Measurements from ENCODE around the gene USH1C. TPM values are rescaled to one million over a fixed set of nuclear protein-coding genes. Genes with fewer than 3 reads are reported as not detected.

Gene USH1C
- total RNA-seq, 1 donor from 2014 or later, result not detected

DNA sequence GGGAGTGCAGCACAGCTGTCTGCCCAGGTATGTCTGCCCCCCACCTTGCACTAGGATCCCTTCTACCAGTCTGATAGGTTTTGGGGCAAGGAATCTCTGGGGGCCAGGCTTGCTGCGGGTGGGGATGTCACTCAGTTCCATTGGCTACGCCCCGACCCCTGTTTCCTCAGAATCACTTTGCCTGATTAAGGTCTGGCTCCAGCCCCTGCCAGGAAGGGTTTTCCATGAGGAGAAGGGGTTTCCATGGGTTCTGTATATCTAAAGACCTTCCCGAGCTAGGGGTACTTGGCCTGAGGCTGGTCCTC is 16.8 kb upstream of the USH1C start:
- no peaks in the 10 kb centered on the region for H3K9me3 Mint-ChIP-seq
- no peak overlapping the region for H3K4me3 Mint-ChIP-seq
- no peaks in the 10 kb centered on the region for H3K4me1 Mint-ChIP-seq

DNA sequence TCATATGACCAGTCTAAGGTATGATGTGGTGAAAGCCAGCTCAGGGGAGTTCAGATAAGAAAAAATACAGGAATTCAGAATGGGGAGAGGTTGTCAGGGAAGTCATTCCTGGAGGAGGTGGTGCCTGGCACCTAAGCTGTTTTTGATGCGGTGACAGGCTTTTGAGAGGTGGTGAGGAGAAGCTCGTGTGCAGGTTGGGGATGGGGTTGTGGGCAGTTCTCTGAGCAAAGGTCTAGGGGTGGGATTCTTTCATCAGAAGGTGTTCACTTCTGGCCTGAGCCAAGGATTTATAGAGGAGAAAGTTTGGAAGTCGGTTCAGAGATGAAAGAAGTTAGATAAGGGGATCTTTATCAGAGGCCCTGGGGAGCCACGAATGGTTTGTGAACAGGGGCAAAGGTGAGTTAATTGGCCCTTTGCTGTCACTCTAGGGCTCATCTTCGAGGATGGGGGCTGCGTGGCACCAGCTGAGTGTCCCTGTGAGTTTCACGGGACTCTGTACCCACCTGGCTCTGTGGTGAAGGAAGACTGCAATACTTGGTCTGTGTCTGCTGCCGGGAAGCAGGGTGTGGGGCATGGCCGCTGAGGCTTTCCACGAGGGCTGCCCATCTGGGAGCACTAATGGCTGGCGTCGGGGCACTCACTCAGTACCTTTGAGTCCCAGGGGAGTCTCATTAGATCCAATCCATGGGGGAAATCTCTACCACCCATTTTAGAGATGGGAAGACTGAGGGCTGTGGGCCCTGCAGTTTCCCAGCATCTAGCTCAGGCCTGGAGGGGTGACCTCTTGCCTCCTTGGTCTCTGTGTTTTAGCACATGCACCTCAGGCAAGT is 16.3 kb upstream of the USH1C start:
- no peak overlapping the region for H3K4me3 Mint-ChIP-seq
- DNase-seq (ENCODE audit: low read depth, low spot score), result no peak
- H3K27me3 Mint-ChIP-seq (ENCODE audit: low read depth), result peaks cover 5% of the 10 kb centered on the region
- H3K9me3 Mint-ChIP-seq, result no peaks in the 10 kb centered on the region
- no peaks in the 10 kb centered on the region for H3K36me3 Mint-ChIP-seq (ENCODE audit: low read depth)
- H3K27ac Mint-ChIP-seq (ENCODE audit: unreplicated experiment), result no peak overlapping the region
- TF ChIP-seq, protein P1, sequence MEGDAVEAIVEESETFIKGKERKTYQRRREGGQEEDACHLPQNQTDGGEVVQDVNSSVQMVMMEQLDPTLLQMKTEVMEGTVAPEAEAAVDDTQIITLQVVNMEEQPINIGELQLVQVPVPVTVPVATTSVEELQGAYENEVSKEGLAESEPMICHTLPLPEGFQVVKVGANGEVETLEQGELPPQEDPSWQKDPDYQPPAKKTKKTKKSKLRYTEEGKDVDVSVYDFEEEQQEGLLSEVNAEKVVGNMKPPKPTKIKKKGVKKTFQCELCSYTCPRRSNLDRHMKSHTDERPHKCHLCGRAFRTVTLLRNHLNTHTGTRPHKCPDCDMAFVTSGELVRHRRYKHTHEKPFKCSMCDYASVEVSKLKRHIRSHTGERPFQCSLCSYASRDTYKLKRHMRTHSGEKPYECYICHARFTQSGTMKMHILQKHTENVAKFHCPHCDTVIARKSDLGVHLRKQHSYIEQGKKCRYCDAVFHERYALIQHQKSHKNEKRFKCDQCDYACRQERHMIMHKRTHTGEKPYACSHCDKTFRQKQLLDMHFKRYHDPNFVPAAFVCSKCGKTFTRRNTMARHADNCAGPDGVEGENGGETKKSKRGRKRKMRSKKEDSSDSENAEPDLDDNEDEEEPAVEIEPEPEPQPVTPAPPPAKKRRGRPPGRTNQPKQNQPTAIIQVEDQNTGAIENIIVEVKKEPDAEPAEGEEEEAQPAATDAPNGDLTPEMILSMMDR (conservative IDR thresholded peaks at IDR 0.05), result no peak
- no peaks in the 10 kb centered on the region for H3K4me1 Mint-ChIP-seq

More for the DNA sequence above, 16.8 kb upstream of the USH1C start:
- H3K36me3 Mint-ChIP-seq (ENCODE audit: low read depth), result no peaks in the 10 kb centered on the region
- no peak for DNase-seq (ENCODE audit: low read depth, low spot score)
- H3K27me3 Mint-ChIP-seq (ENCODE audit: low read depth), result peaks cover 5% of the 10 kb centered on the region
- TF ChIP-seq, protein P1 (conservative IDR thresholded peaks at IDR 0.05), result no peak
- H3K27ac Mint-ChIP-seq (ENCODE audit: unreplicated experiment), result no peak overlapping the region

DNA sequence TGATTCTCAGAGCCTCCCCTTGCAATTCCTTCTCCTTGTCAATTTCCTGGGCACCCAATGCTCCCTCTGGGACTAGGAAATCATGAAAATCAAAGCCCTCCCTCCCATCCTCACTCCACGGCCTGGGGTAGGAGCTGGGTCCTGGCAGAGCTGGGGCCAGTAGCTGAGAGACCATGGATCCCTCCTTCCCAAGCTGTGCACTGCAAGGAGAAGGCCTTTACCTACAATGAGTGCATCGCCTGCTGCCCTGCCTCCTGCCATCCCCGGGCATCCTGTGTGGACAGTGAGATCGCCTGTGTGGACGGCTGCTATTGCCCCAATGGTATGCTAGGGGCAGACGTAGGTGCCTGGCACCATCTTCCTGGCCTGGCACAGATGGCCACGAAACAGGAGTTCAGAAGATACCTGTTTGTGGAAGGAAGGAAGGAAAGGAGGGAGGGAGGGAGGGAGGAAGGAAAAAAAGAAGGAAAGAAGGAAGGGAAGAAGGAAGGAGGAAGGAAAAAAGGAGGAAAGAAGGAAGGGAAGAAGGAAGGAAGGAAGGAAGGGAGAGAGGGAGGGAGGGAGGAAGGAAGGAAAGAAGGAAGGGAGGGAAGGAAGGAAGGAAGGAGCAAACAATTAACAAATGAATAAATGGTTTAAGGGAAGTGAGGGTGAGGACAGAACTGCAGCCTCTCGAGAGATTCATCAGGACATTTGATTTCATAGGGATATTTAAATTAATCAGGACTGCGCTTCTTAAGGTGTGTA is 15.3 kb upstream of the USH1C start:
- Mint-ChIP-seq H3K36me3 (ENCODE audit: low read depth) (no peaks in the 10 kb centered on the region), H3K9me3 (no peaks in the 10 kb centered on the region), H3K27me3 (ENCODE audit: low read depth) (peaks cover 8% of the 10 kb centered on the region), H3K27ac (ENCODE audit: unreplicated experiment) (no peak overlapping the region), H3K4me3 (no peak overlapping the region), H3K4me1 (no peaks in the 10 kb centered on the region)
- no peak for DNase-seq (ENCODE audit: low read depth, low spot score)
- TF ChIP-seq, protein P1 (conservative IDR thresholded peaks at IDR 0.05), result no peak

DNA sequence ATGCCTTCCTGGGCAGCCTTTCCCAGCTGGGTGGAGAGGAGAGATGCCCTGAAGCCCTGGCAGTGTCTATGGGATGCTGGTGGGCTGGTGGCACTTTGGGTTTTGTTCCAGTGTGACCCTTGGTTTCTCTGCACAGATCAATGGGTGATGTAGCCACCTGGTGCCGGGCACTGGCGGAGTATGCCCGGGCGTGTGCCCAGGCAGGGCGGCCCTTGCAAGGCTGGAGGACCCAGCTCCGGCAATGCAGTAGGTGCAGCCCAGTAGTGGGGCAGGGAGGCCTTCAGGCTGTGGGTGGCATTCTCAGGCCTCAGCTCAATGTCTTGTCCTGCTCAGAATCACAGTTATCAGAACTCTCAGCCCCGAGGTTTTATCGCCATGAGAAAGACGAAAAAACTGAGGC is 14.7 kb upstream of the USH1C start:
- DNase-seq (ENCODE audit: low read depth, low spot score), result no peak
- Mint-ChIP-seq H3K4me1 (no peaks in the 10 kb centered on the region), H3K9me3 (no peaks in the 10 kb centered on the region), H3K4me3 (no peak overlapping the region), H3K27ac (ENCODE audit: unreplicated experiment) (no peak overlapping the region), H3K27me3 (ENCODE audit: low read depth) (peaks cover 8% of the 10 kb centered on the region), H3K36me3 (ENCODE audit: low read depth) (no peaks in the 10 kb centered on the region)
- TF ChIP-seq, protein P1 (conservative IDR thresholded peaks at IDR 0.05), result no peak

DNA sequence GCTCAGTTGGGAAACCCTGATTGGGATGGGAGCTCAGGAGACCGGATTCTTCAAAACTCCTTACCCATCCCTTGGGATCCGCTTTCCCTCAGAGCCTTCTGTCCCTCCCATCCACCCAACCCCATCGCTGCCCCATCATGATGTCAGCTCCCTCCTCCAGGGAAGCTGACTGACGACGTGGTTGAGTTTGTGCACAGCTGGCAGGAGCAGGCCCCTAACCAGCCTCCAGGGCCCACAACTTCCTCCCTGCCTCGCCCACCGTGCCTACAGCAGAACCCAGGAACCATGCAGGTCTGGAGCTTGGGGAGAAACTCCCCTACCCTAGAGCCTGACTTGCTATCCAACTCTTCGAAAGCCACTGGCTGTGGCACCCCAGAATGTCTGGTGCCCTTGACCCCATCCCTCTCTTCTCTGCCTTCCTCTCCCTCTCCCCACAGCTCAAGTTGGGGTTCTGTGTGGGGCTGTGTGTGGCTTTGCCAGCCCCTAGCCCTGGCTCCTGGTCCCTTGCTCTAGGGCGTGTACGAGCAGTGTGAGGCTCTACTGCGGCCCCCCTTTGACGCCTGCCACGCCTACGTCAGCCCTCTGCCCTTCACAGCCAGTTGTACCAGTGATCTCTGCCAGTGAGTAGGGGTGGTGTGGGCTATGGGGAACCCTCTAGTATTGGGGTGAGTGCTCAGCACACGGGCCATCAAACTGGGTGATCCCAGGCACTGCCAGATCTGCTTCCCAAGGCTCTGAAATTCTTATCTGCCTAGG is 14.0 kb upstream of the USH1C start:
- Mint-ChIP-seq H3K36me3 (ENCODE audit: low read depth) (no peaks in the 10 kb centered on the region), H3K27ac (ENCODE audit: unreplicated experiment) (no peak overlapping the region), H3K4me3 (no peak overlapping the region), H3K27me3 (ENCODE audit: low read depth) (peaks cover 8% of the 10 kb centered on the region), H3K4me1 (no peaks in the 10 kb centered on the region), H3K9me3 (no peaks in the 10 kb centered on the region)
- TF ChIP-seq, protein P1 (conservative IDR thresholded peaks at IDR 0.05), result no peak
- no peak for DNase-seq (ENCODE audit: low read depth, low spot score)
